HEK293 (cell line): ENCODE measurements around the gene CENPO.

Experiments used
- CTCF ChIA-PET: fragments of 350-600 bp; formaldehyde crosslinking; extraction: SDS; loops from one replicate; lab custom pipeline; 2021; ENCODE audit warnings: antibody characterized with exemption; lab: Yijun Ruan, JAX
- POLR2A ChIA-PET: fragments of 300-600 bp; formaldehyde crosslinking; extraction: SDS; loops from one replicate; lab custom pipeline; 2020; ENCODE audit warnings: antibody characterized with exemption, inconsistent platforms; lab: Yijun Ruan, JAX
- H3K27ac ChIP-seq: fragments of 200-500 bp; sonication (Bioruptor generic); 2 replicates; pipeline ENCODE4 v1.5.1; 2014; ENCODE audit warnings: low read depth, low read length, control low read depth, inconsistent platforms; ENCODE audit errors: extremely low read depth
- H3K36me3 ChIP-seq, 2 experiments: fragments of 200-500 bp in 1 of 2; sonication (Bioruptor generic) in 1 of 2; 1 replicate in 1 of 2; 2 replicates in 1 of 2; pipeline ENCODE4 v1.5.1; 2014 to 2017; ENCODE audit warnings: inconsistent platforms in 2 of 2, low read length in 2 of 2; ENCODE audit not compliant: control insufficient read depth in 2 of 2, insufficient read depth in 1 of 2
- H3K4me1 ChIP-seq: fragments of 200-500 bp; sonication (Bioruptor generic); 2 replicates; pipeline ENCODE4 v1.5.1; 2014; ENCODE audit warnings: mild to moderate bottlenecking, low read length, inconsistent platforms; ENCODE audit not compliant: control insufficient read depth, insufficient read depth
- H3K4me3 ChIP-seq: 2 replicates; pipeline ENCODE4 v1.5.1; 2011; ENCODE audit warnings: low read depth, mild to moderate bottlenecking, control low read depth, low read length, moderate library complexity
- H3K9me3 ChIP-seq: fragments of 200-500 bp; sonication (Bioruptor generic); 2 replicates; pipeline ENCODE4 v1.5.1; 2014; ENCODE audit warnings: low read depth, low read length, inconsistent platforms; ENCODE audit not compliant: control insufficient read depth, insufficient read depth
- BCL11B ChIP-seq: fragments of 450-650 bp; formaldehyde crosslinking; IDR thresholded peaks from 2 replicates; pipeline ENCODE4 v1.5.1; 2016; ENCODE audit warnings: low read depth, missing biosample characterization, missing genetic modification characterization
- BCL6B ChIP-seq: fragments of 450-650 bp; formaldehyde crosslinking; IDR thresholded peaks from 2 replicates; pipeline ENCODE4 v1.5.1; 2017; ENCODE audit warnings: missing biosample characterization, missing genetic modification characterization
- GLI4 ChIP-seq: fragments of 450-650 bp; formaldehyde crosslinking; IDR thresholded peaks from 2 replicates; pipeline ENCODE4 v1.5.1; 2016; ENCODE audit warnings: missing biosample characterization, missing genetic modification characterization
- GLIS1 ChIP-seq: fragments of 450-650 bp; formaldehyde crosslinking; IDR thresholded peaks from 2 replicates; pipeline ENCODE4 v1.5.1; 2016; ENCODE audit warnings: missing biosample characterization, missing genetic modification characterization
- KLF16 ChIP-seq: fragments of 450-650 bp; formaldehyde crosslinking; IDR thresholded peaks from 2 replicates; pipeline ENCODE4 v1.5.1; 2017; ENCODE audit warnings: missing biosample characterization, missing genetic modification characterization
- KLF17 ChIP-seq: fragments of 450-650 bp; formaldehyde crosslinking; IDR thresholded peaks from 2 replicates; pipeline ENCODE4 v1.5.1; 2016; ENCODE audit warnings: missing biosample characterization, missing genetic modification characterization
- MEIS1 ChIP-seq: sonication (generic); formaldehyde crosslinking; IDR thresholded peaks from 2 replicates; pipeline ENCODE4 v1.8.1; 2022; ENCODE audit warnings: missing genetic modification reagents, mild to moderate bottlenecking, borderline replicate concordance
- MZF1 ChIP-seq: fragments of 450-650 bp; formaldehyde crosslinking; IDR thresholded peaks from 2 replicates; pipeline ENCODE4 v1.5.1; 2017; ENCODE audit warnings: missing biosample characterization, missing genetic modification characterization, borderline replicate concordance
- PBX3 ChIP-seq: sonication (generic); formaldehyde crosslinking; IDR thresholded peaks from 2 replicates; pipeline ENCODE4 v1.8.1; 2022; ENCODE audit warnings: mild to moderate bottlenecking, moderate library complexity, missing genetic modification reagents
- SP3 ChIP-seq: fragments of 450-650 bp; formaldehyde crosslinking; IDR thresholded peaks from 2 replicates; pipeline ENCODE4 v1.5.1; 2016; ENCODE audit warnings: missing biosample characterization, missing genetic modification characterization
- ZBTB1 ChIP-seq: fragments of 450-650 bp; formaldehyde crosslinking; IDR thresholded peaks from 2 replicates; pipeline ENCODE4 v1.5.1; 2016; ENCODE audit warnings: missing biosample characterization, missing genetic modification characterization
- ZBTB8A ChIP-seq: fragments of 450-650 bp; formaldehyde crosslinking; IDR thresholded peaks from 2 replicates; pipeline ENCODE4 v1.5.1; 2016; ENCODE audit warnings: missing biosample characterization, missing genetic modification characterization
- ZFP37 ChIP-seq: fragments of 450-650 bp; formaldehyde crosslinking; IDR thresholded peaks from 2 replicates; pipeline ENCODE4 v1.5.1; 2016; ENCODE audit warnings: missing biosample characterization, missing genetic modification characterization
- ZNF132 ChIP-seq: fragments of 450-650 bp; formaldehyde crosslinking; IDR thresholded peaks from 2 replicates; pipeline ENCODE4 v1.5.1; 2017; ENCODE audit warnings: missing biosample characterization, missing genetic modification characterization, borderline replicate concordance
- ZNF138 ChIP-seq: fragments of 450-650 bp; formaldehyde crosslinking; IDR thresholded peaks from 2 replicates; pipeline ENCODE4 v1.5.1; 2016; ENCODE audit warnings: missing biosample characterization, missing genetic modification characterization, borderline replicate concordance
- ZNF146 ChIP-seq: fragments of 450-650 bp; formaldehyde crosslinking; IDR thresholded peaks from 2 replicates; pipeline ENCODE4 v1.5.1; 2016; ENCODE audit warnings: missing biosample characterization, missing genetic modification characterization
- ZNF169 ChIP-seq: fragments of 450-650 bp; formaldehyde crosslinking; IDR thresholded peaks from 2 replicates; pipeline ENCODE4 v1.5.1; 2016; ENCODE audit warnings: missing biosample characterization, missing genetic modification characterization
- ZNF18 ChIP-seq: fragments of 450-650 bp; formaldehyde crosslinking; IDR thresholded peaks from 2 replicates; pipeline ENCODE4 v1.5.1; 2016; ENCODE audit warnings: missing biosample characterization, missing genetic modification characterization
- ZNF211 ChIP-seq: fragments of 450-650 bp; formaldehyde crosslinking; IDR thresholded peaks from 2 replicates; pipeline ENCODE4 v1.5.1; 2016; ENCODE audit warnings: low read depth, missing biosample characterization, missing genetic modification characterization
- ZNF23 ChIP-seq: fragments of 450-650 bp; formaldehyde crosslinking; IDR thresholded peaks from 2 replicates; pipeline ENCODE4 v1.5.1; 2016; ENCODE audit warnings: missing biosample characterization, missing genetic modification characterization, borderline replicate concordance
- ZNF350 ChIP-seq: fragments of 450-650 bp; formaldehyde crosslinking; IDR thresholded peaks from 2 replicates; pipeline ENCODE4 v1.5.0; 2017; ENCODE audit warnings: missing biosample characterization, mild to moderate bottlenecking, missing genetic modification characterization
- ZNF398 ChIP-seq: fragments of 450-650 bp; formaldehyde crosslinking; IDR thresholded peaks from 2 replicates; pipeline ENCODE4 v1.5.1; 2017; ENCODE audit warnings: missing biosample characterization, missing genetic modification characterization
- ZNF501 ChIP-seq: fragments of 450-650 bp; formaldehyde crosslinking; IDR thresholded peaks from 2 replicates; pipeline ENCODE4 v1.5.1; 2016; ENCODE audit warnings: missing biosample characterization, missing genetic modification characterization
- ZNF521 ChIP-seq: fragments of 450-650 bp; formaldehyde crosslinking; IDR thresholded peaks from 2 replicates; pipeline ENCODE4 v1.5.1; 2017; ENCODE audit warnings: missing biosample characterization, mild to moderate bottlenecking, missing genetic modification characterization
- ZNF677 ChIP-seq: fragments of 450-650 bp; IDR thresholded peaks from 2 replicates; pipeline ENCODE4 v1.5.0; 2018; ENCODE audit warnings: missing biosample characterization, mild to moderate bottlenecking, missing genetic modification characterization, moderate library complexity
- ZNF701 ChIP-seq: fragments of 450-650 bp; formaldehyde crosslinking; IDR thresholded peaks from 2 replicates; pipeline ENCODE4 v1.5.1; 2016; ENCODE audit warnings: missing biosample characterization, missing genetic modification characterization
- ZNF76 ChIP-seq: fragments of 450-650 bp; formaldehyde crosslinking; IDR thresholded peaks from 2 replicates; pipeline ENCODE4; 2016; ENCODE audit warnings: low read depth, missing biosample characterization, missing genetic modification characterization, borderline replicate concordance

Gene CENPO

GRCh38 chr2:24840962-24841945, 48.0 kb downstream of the CENPO start:
- Histone ChIP-seq H3K27ac (no peak overlapping the region), H3K4me3 (no peak overlapping the region), H3K9me3 (no peaks in the 10 kb centered on the region), H3K36me3 (peaks cover 0 to 61% of the 10 kb centered on the region in 2 experiments; a peak in 2 of 3 replicates), H3K4me1 (no peaks in the 10 kb centered on the region)
- ChIA-PET CTCF (interaction anchor here (0.5 kb wide), 1 partner anchor 441 kb away, joined by 4 read pairs; no protein-coding TSS in a partner anchor), POLR2A (no interaction called here)
- TF ChIP-seq ZNF146 (tag by site-specific recombination) (no peak), ZNF132 (tag by site-specific recombination) (no peak), PBX3 (CRISPR knock-in tag) (no peak), ZNF18 (tag by site-specific recombination) (no peak), ZNF501 (tag by site-specific recombination) (no peak), MEIS1 (CRISPR knock-in tag) (no peak), ZNF677 (no peak), ZNF23 (tag by site-specific recombination) (no peak), ZBTB1 (no peak), ZNF521 (tag by site-specific recombination) (no peak), GLIS1 (no peak), ZNF76 (no peak), BCL6B (tag by site-specific recombination) (no peak), MZF1 (tag by site-specific recombination) (no peak), ZFP37 (no peak), ZNF138 (tag by site-specific recombination) (no peak), ZNF350 (no peak), KLF16 (tag by site-specific recombination) (no peak), BCL11B (tag by site-specific recombination) (no peak)

- no peaks in the 10 kb centered on the region for H3K9me3 ChIP-seq
- no peak overlapping the region for H3K27ac ChIP-seq
- ChIA-PET CTCF (interaction anchor here (0.5 kb wide), 1 partner anchor 442 kb away, joined by 4 read pairs; no protein-coding TSS in a partner anchor), POLR2A (no interaction called here)
- no peak overlapping the region for H3K4me3 ChIP-seq
- peaks cover 0 to 50% of the 10 kb centered on the region in 2 experiments; a peak in 2 of 3 replicates for H3K36me3 ChIP-seq
- no peaks in the 10 kb centered on the region for H3K4me1 ChIP-seq
- no peak for TF ChIP-seq ZNF169 (tag by site-specific recombination)
- no peak for TF ChIP-seq SP3 (tag by site-specific recombination)
- no peak for TF ChIP-seq ZBTB8A
- TF ChIP-seq ZNF398, result no peak
- TF ChIP-seq GLI4, result no peak
- no peak for TF ChIP-seq ZNF701 (tag by site-specific recombination)
- no peak for TF ChIP-seq KLF17 (tag by site-specific recombination)
- TF ChIP-seq ZNF211 (tag by site-specific recombination), result no peak
These were observed 49.1 kb downstream of the CENPO start for GRCh38 chr2:24842081-24843050.
